Measurements from ENCODE around the gene BCL11B. TPM values are rescaled to one million over a fixed set of nuclear protein-coding genes. Genes with fewer than 3 reads are reported as not detected.

Gene BCL11B
- total and polyA plus RNA-seq, 2 of the 8 experiments (the other 6 are each of a cell fraction or from before 2014, with no cell fraction given) = 0.63 to 5.9 TPM

- FAIRE-seq (no peak), DNase-seq (ENCODE audit: low read depth in 1 of 2, low spot score in 2 of 2) (no peak)
- H3K14ac ChIP-seq (ENCODE audit: insufficient read length) = no peak overlapping the region
- no peak overlapping the region for H3K4ac ChIP-seq (replicated peaks; ENCODE audit: insufficient read length, low read depth, low read length)
- no peak overlapping the region for H2BK20ac ChIP-seq (ENCODE audit: low read length)
- 80% methylated on average over 16 of the region's 16 CpGs; no CpG with 5 or more reads in 1 of the 2 experiments for WGBS, 2 experiments (ENCODE audit: extremely low coverage in 1 of 2, insufficient coverage in 1 of 2, insufficient read length in 1 of 2, insufficient replicate concordance in 2 of 2, low coverage in 1 of 2, low lambda C conversion rate in 2 of 2, missing lambda C conversion rate in 1 of 2)
- peaks cover 21 to 51% (median 46%) of the 10 kb centered on the region in 4 experiments for H3K4me1 ChIP-seq (replicated peaks in 1 of 4; ENCODE audit: control insufficient read depth in 3 of 4, insufficient read depth in 4 of 4, low read length in 3 of 4)
- no peak overlapping the region for H2BK12ac ChIP-seq (ENCODE audit: low read depth, low read length)
- H3K23me2 ChIP-seq (ENCODE audit: low read depth, low read length) = peaks cover 7% of the 10 kb centered on the region
- no peak overlapping the region for H3K27ac ChIP-seq (ENCODE audit: low read depth, low read length)
- H3K4me3 ChIP-seq (ENCODE audit: extremely low read depth in 1 of 4, insufficient read depth in 2 of 4, low read depth in 3 of 4, low read length in 4 of 4) = peak overlapping the region in 1 of 4 experiments; percentile 75; a peak in 2 of 8 replicates
- H3K4me2 ChIP-seq (ENCODE audit: insufficient read depth in 1 of 2, low read depth in 2 of 2, low read length in 2 of 2) = peak overlapping the region; percentile 75 to 87
- H2AK5ac ChIP-seq (ENCODE audit: low read depth, low read length) = no peak overlapping the region
- POLR2A ChIA-PET (ENCODE audit: partially characterized antibody) = interaction anchor here (0.7 to 3.6 kb wide), 12 partner anchors 9 to 85 kb away, joined by 3 to 28 read pairs (median 4); partner anchors contain the start of gene BCL11B
- H3K18ac ChIP-seq (ENCODE audit: extremely low read depth, low read length) = 0 out of 2 replicates have a peak overlapping the region, but pooled peaks have one; percentile 5
- no peak overlapping the region for H4K8ac ChIP-seq (ENCODE audit: extremely low read depth, insufficient read depth, low read length)
- CTCF ChIA-PET (ENCODE audit: partially characterized antibody) = interaction anchor here (1.1 to 2.1 kb wide), 5 partner anchors 12 to 99 kb away, joined by 3 to 9 read pairs (median 4); no protein-coding TSS in a partner anchor
- no peaks in the 10 kb centered on the region for H3K36me3 ChIP-seq (ENCODE audit: control insufficient read depth in 2 of 4, insufficient read depth in 4 of 4, low read length in 3 of 4)
- H3K79me2 ChIP-seq (ENCODE audit: control insufficient read depth in 1 of 2, insufficient read depth in 2 of 2, low read length in 2 of 2) = peaks cover 0 to 65% of the 10 kb centered on the region in 2 experiments; a peak in 3 of 4 replicates
- H3K9ac ChIP-seq (replicated peaks in 1 of 4; ENCODE audit: extremely low read depth in 1 of 4, low read depth in 3 of 4, low read length in 3 of 4) = no peak overlapping the region
- no peak overlapping the region for H2BK120ac ChIP-seq (replicated peaks; ENCODE audit: low read depth, low read length)
- H4K91ac ChIP-seq (replicated peaks; ENCODE audit: insufficient read length, low read length) = no peak overlapping the region
- H3K9me3 ChIP-seq (ENCODE audit: insufficient read depth in 2 of 2, low read depth in 1 of 2, low read length in 1 of 2) = no peaks in the 10 kb centered on the region
- no peak overlapping the region for H3K56ac ChIP-seq (replicated peaks; ENCODE audit: insufficient read length, low read depth, low read length)
- no peak overlapping the region for H4K5ac ChIP-seq (ENCODE audit: insufficient read length, low read depth, low read length)
- peaks cover 0 to 7% (median 3%) of the 10 kb centered on the region in 4 experiments; a peak in 4 of 7 replicates for H3K27me3 ChIP-seq (replicated peaks in 1 of 4; ENCODE audit: control insufficient read depth in 3 of 4, extremely low read depth in 1 of 4, insufficient read depth in 3 of 4, low read length in 3 of 4)
- H2AFZ ChIP-seq (ENCODE audit: low read length) = no peak overlapping the region
- TF ChIP-seq CBX5 (IDR thresholded peaks at IDR 0.05; ENCODE audit: low read depth, low read length) (no peak), EZH2 (IDR thresholded peaks at IDR 0.05; ENCODE audit: low read depth, low read length, severe bottlenecking) (no peak), RFX5 (IDR thresholded peaks at IDR 0.05; ENCODE audit: borderline replicate concordance, low read depth, low read length) (no peak), CTBP2 (IDR thresholded peaks at IDR 0.05; ENCODE audit: borderline replicate concordance, insufficient read depth, insufficient read length, low read length) (no peak), HDAC2 (IDR thresholded peaks at IDR 0.05; ENCODE audit: borderline replicate concordance in 1 of 2, low read depth in 2 of 2, low read length in 2 of 2) (no peak), SP1 (IDR thresholded peaks at IDR 0.05; ENCODE audit: low read depth, low read length) (no peak), TAF1 (IDR thresholded peaks at IDR 0.05; ENCODE audit: low read depth, low read length) (no peak), TBP (IDR thresholded peaks at IDR 0.05; ENCODE audit: low read depth, low read length) (no peak)
- TF ChIP-seq, protein P1, sequence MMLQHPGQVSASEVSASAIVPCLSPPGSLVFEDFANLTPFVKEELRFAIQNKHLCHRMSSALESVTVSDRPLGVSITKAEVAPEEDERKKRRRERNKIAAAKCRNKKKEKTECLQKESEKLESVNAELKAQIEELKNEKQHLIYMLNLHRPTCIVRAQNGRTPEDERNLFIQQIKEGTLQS (IDR thresholded peaks at IDR 0.05; ENCODE audit: insufficient read depth, low read depth, low read length) = no peak
- H2BK5ac ChIP-seq (ENCODE audit: low read depth, low read length) = no peak overlapping the region
- no peak overlapping the region for H2BK15ac ChIP-seq (ENCODE audit: low read length)
- H4K20me1 ChIP-seq (replicated peaks in 1 of 2; ENCODE audit: control insufficient read depth in 1 of 2, insufficient read depth in 2 of 2, low read length in 2 of 2) = peaks cover 3 to 4% of the 10 kb centered on the region in 2 experiments
- H3K79me1 ChIP-seq (ENCODE audit: low read depth, low read length) = peaks cover 9% of the 10 kb centered on the region; the same call in 1 of the 2 replicates
- no peak overlapping the region for H3K23ac ChIP-seq (ENCODE audit: insufficient read length)
Measured at GRCh38 chr14:99244367-99244901, 27.6 kb downstream of the BCL11B start.

Data from H1 (cell line).